Neural cell (in vitro differentiated cells): ENCODE data around the gene SP8. TPM values are rescaled to one million over a fixed set of nuclear protein-coding genes. Genes with fewer than 3 reads are reported as not detected.

Source experiments
- H2AFZ ChIP-seq: fragments of 200-600, 300-800 bp; sonication (generic), shearing (Covaris generic); 2 replicates; pipeline ENCODE4 v1.6.0; 2014; ENCODE audit warnings: low read depth, mild to moderate bottlenecking, antibody characterized with exemption, low read length, moderate library complexity
- H3F3A ChIP-seq: fragments of 200-600 bp; shearing (Covaris generic); 2 replicates; pipeline ENCODE4 v1.6.1; 2016; ENCODE audit warnings: mild to moderate bottlenecking, moderate library complexity, mixed read lengths, antibody characterized with exemption, low read length; ENCODE audit not compliant: insufficient read depth, poor library complexity, severe bottlenecking
- H3K27ac ChIP-seq: fragments of 200-600, 300-800 bp; sonication (generic), shearing (Covaris generic); 2 replicates; pipeline ENCODE4 v1.5.1; 2014; ENCODE audit warnings: mild to moderate bottlenecking, low read length, moderate library complexity
- H3K27me3 ChIP-seq: fragments of 300-800, 200-600 bp; sonication (generic), shearing (Covaris generic); 2 replicates; pipeline ENCODE4 v1.6.0; 2014; ENCODE audit warnings: mild to moderate bottlenecking, low read depth, low read length, moderate library complexity; ENCODE audit not compliant: insufficient read depth
- H3K36me3 ChIP-seq: fragments of 300-800, 200-600 bp; sonication (generic), shearing (Covaris generic); 2 replicates; pipeline ENCODE4 v1.5.1; 2014; ENCODE audit warnings: mild to moderate bottlenecking, antibody characterized with exemption, low read length, moderate library complexity; ENCODE audit not compliant: insufficient read depth
- H3K4me2 ChIP-seq: fragments of 300-800, 200-600 bp; sonication (generic), shearing (Covaris generic); 2 replicates; pipeline ENCODE4 v1.6.0; 2014; ENCODE audit warnings: mild to moderate bottlenecking, low read length
- H3K4me3 ChIP-seq: fragments of 300-800, 200-600 bp; sonication (generic), shearing (Covaris generic); 2 replicates; pipeline ENCODE4 v1.5.1; 2014; ENCODE audit warnings: mild to moderate bottlenecking, low read length, moderate library complexity
- H3K79me2 ChIP-seq: fragments of 200-600 bp; shearing (Covaris generic); replicated peaks from 2 replicates; pipeline ENCODE4 v1.6.0; 2014; ENCODE audit warnings: mild to moderate bottlenecking, low read length, moderate library complexity; ENCODE audit not compliant: insufficient read depth
- H3K9ac ChIP-seq: fragments of 300-800, 200-600 bp; sonication (generic), shearing (Covaris generic); 2 replicates; pipeline ENCODE4 v1.6.1; 2016; ENCODE audit warnings: mild to moderate bottlenecking, low read length, mixed read lengths
- H3K9me2 ChIP-seq: fragments of 200-600 bp; shearing (Covaris generic); 2 replicates; pipeline ENCODE4 v1.6.1; 2016; ENCODE audit warnings: mild to moderate bottlenecking, low read length, mixed read lengths; ENCODE audit not compliant: insufficient read depth
- H3K9me3 ChIP-seq: fragments of 200-600, 300-800 bp; sonication (generic), shearing (Covaris generic); 2 replicates; pipeline ENCODE4 v1.6.1; 2016; ENCODE audit warnings: mild to moderate bottlenecking, mixed run types, low read length, moderate library complexity, mixed read lengths
- H4K20me1 ChIP-seq: fragments of 200-600 bp; shearing (Covaris generic); 2 replicates; pipeline ENCODE4 v1.6.1; 2016; ENCODE audit warnings: mild to moderate bottlenecking, mixed run types; ENCODE audit not compliant: insufficient read depth
- EP300 ChIP-seq: fragments of 450-650 bp; conservative IDR thresholded peaks from 2 replicates; pipeline ENCODE4 v1.6.1; 2014; ENCODE audit warnings: antibody characterized with exemption, mild to moderate bottlenecking, moderate library complexity; ENCODE audit not compliant: poor library complexity, severe bottlenecking
- EZH2 ChIP-seq: fragments of 200-600, 300-800 bp; shearing (Covaris generic), sonication (generic); IDR thresholded peaks from 2 replicates; pipeline ENCODE4 v1.6.1; 2014; ENCODE audit warnings: antibody characterized with exemption, low read length, borderline replicate concordance, mild to moderate bottlenecking; ENCODE audit not compliant: insufficient read depth, poor library complexity, severe bottlenecking
- MXI1 ChIP-seq: fragments of 450-650 bp; conservative IDR thresholded peaks from 2 replicates; pipeline ENCODE4 v1.6.1; 2014; ENCODE audit warnings: antibody characterized with exemption, mild to moderate bottlenecking; ENCODE audit not compliant: poor library complexity, severe bottlenecking
- POLR2AphosphoS5 ChIP-seq: IDR thresholded peaks from 2 replicates; pipeline ENCODE4 v1.6.1; 2012
- RAD21 ChIP-seq: fragments of 450-650 bp; conservative IDR thresholded peaks from 2 replicates; pipeline ENCODE4 v1.6.1; 2014; ENCODE audit warnings: antibody characterized with exemption, mild to moderate bottlenecking, moderate library complexity
- REST ChIP-seq: IDR thresholded peaks from 2 replicates; pipeline ENCODE4 v1.6.1; 2012; ENCODE audit warnings: borderline replicate concordance
- SMC3 ChIP-seq: fragments of 450-650 bp; conservative IDR thresholded peaks from 2 replicates; pipeline ENCODE4 v1.6.1; 2014; ENCODE audit warnings: antibody characterized with exemption, mild to moderate bottlenecking, moderate library complexity; ENCODE audit not compliant: poor library complexity
- TAF1 ChIP-seq: IDR thresholded peaks from 2 replicates; pipeline ENCODE4 v1.6.1; 2012; ENCODE audit warnings: low read depth
- polyA plus RNA-seq: library from polyadenylated mRNA; depleted of rRNA; stranded (reverse); fragments of >200 nt; gene quantifications from 2 replicates; pipeline ENCODE4 v1.2.3, GENCODE V29; 2014
- TF ChIP-seq, protein P1 (sequence below): fragments of 450-650 bp; IDR thresholded peaks from 2 replicates; pipeline ENCODE4 v1.5.1; 2014; ENCODE audit warnings: antibody characterized with exemption, mild to moderate bottlenecking, moderate library complexity; ENCODE audit not compliant: poor library complexity, severe bottlenecking

SP8 gene
- polyA plus RNA-seq, 1 donor from 2014 or later, result 8.7 TPM

- no peak overlapping the region for H3K4me2 ChIP-seq
- H3K36me3 ChIP-seq, result no peaks in the 10 kb centered on the region
- H4K20me1 ChIP-seq, result no peaks in the 10 kb centered on the region
- peaks cover 56% of the 10 kb centered on the region for H3K79me2 ChIP-seq
- peak overlapping the region; percentile 68 for H3K9ac ChIP-seq
- no peaks in the 10 kb centered on the region for H3K9me2 ChIP-seq
- no peaks in the 10 kb centered on the region for H3K9me3 ChIP-seq
- H3K27me3 ChIP-seq, result peaks cover 83% of the 10 kb centered on the region
- peak overlapping the region; percentile 66 for H3K4me3 ChIP-seq
- no peaks in the 10 kb centered on the region for H3F3A ChIP-seq
- H3K27ac ChIP-seq, result peak overlapping the region; percentile 76
- no peak overlapping the region for H2AFZ ChIP-seq
- TF ChIP-seq EP300 (no peak), SMC3 (no peak), EZH2 (no peak), TAF1 (no peak), MXI1 (no peak), POLR2AphosphoS5 (peak; percentile 34), RAD21 (no peak), REST (no peak)
- TF ChIP-seq, protein P1, sequence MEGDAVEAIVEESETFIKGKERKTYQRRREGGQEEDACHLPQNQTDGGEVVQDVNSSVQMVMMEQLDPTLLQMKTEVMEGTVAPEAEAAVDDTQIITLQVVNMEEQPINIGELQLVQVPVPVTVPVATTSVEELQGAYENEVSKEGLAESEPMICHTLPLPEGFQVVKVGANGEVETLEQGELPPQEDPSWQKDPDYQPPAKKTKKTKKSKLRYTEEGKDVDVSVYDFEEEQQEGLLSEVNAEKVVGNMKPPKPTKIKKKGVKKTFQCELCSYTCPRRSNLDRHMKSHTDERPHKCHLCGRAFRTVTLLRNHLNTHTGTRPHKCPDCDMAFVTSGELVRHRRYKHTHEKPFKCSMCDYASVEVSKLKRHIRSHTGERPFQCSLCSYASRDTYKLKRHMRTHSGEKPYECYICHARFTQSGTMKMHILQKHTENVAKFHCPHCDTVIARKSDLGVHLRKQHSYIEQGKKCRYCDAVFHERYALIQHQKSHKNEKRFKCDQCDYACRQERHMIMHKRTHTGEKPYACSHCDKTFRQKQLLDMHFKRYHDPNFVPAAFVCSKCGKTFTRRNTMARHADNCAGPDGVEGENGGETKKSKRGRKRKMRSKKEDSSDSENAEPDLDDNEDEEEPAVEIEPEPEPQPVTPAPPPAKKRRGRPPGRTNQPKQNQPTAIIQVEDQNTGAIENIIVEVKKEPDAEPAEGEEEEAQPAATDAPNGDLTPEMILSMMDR, result peak; percentile 37
Measured at GRCh38 chr7:20784388-20785156, 2.1 kb downstream of the SP8 start.

DNA sequence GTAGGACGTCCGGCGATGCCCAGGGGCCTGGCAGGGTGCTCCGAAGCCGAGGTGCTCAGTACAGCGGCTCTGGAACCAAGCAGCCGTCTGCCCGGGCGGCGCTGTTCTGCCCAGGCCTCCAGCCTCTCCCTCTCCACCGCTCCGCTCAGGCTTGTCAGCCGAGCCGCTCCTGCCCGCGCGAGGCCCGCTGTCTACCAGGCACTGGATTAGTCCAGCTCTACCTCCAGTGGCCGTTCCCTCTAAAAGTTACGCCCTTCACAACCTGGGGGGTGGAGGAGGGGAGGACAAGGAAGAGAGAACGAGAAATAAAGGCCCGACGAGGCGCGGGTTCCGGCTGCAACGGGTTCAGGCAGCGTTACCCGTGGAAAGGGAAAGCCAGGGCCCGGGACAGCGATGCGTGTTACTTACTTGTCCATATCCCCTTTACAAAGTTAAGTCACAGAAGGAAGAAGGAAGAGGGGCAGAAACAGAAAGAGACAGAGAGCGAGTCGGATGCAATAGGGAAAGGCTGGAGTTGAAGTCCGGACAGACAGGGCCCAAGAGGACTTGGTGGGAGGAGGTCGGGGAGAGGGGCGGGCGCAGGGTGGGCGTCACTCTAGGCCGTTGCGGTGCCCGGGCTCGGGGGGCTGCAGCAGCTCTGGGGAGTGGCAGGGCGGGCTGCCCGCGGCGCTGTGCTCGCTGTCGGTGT is 2.8 kb downstream of the SP8 start:
- Histone ChIP-seq H3F3A (no peaks in the 10 kb centered on the region), H3K9me3 (no peaks in the 10 kb centered on the region), H4K20me1 (no peaks in the 10 kb centered on the region), H3K27ac (peak overlapping the region; percentile 76), H3K9ac (peak overlapping the region; percentile 68), H3K9me2 (no peaks in the 10 kb centered on the region), H3K27me3 (peaks cover 82% of the 10 kb centered on the region), H2AFZ (no peak overlapping the region), H3K4me3 (peak overlapping the region; percentile 66), H3K4me2 (no peak overlapping the region), H3K36me3 (no peaks in the 10 kb centered on the region), H3K79me2 (peaks cover 61% of the 10 kb centered on the region)
- TF ChIP-seq REST, result no peak
- TF ChIP-seq MXI1, result no peak
- TF ChIP-seq TAF1, result no peak
- TF ChIP-seq, protein P1, result no peak
- TF ChIP-seq POLR2AphosphoS5, result no peak
- TF ChIP-seq EZH2, result no peak
- no peak for TF ChIP-seq SMC3
- TF ChIP-seq EP300, result no peak
- no peak for TF ChIP-seq RAD21
